H1 (cell line): ENCODE measurements around the gene LCN10. TPM values are rescaled to one million over a fixed set of nuclear protein-coding genes. Genes with fewer than 3 reads are reported as not detected.

Source experiments
- CTCF ChIA-PET: fragments of 300-600 bp; sonication (Branson Sonifier 250); formaldehyde crosslinking; loops from one replicate; lab custom pipeline; 2021; ENCODE audit not compliant: partially characterized antibody; lab: Charles Lee
- POLR2A ChIA-PET: fragments of 300-600 bp; sonication (Branson Sonifier 250); formaldehyde crosslinking; loops from one replicate; lab custom pipeline; 2021; ENCODE audit warnings: inconsistent platforms; ENCODE audit not compliant: partially characterized antibody; lab: Charles Lee
- DNase-seq, 2 experiments: peaks; one replicate each; pipeline versions ENCODE4 v3.0.0 to v3.0.0-alpha.2; 2010 to 2022; ENCODE audit warnings: low spot score in 2 of 2, low read depth in 1 of 2, mixed read lengths in 1 of 2
- FAIRE-seq: peaks from 2 replicates; lab custom pipeline; 2011; peaks lifted over from hg19 to GRCh38; lab: Jason Lieb, UNC
- H2AFZ ChIP-seq: 2 replicates; pipeline ENCODE4 v1.8.1; 2012; ENCODE audit warnings: low read length, inconsistent platforms
- H2AK5ac ChIP-seq: 2 replicates; pipeline ENCODE4 v1.6.1; 2013; ENCODE audit warnings: low read depth, low read length
- H2BK120ac ChIP-seq: replicated peaks from 2 replicates; pipeline ENCODE3; 2013; ENCODE audit warnings: low read depth, low read length, inconsistent platforms
- H2BK12ac ChIP-seq: 2 replicates; pipeline ENCODE4 v1.6.1; 2013; ENCODE audit warnings: low read depth, low read length
- H2BK15ac ChIP-seq: 2 replicates; pipeline ENCODE4 v1.6.1; 2013; ENCODE audit warnings: low read length
- H2BK20ac ChIP-seq: 2 replicates; pipeline ENCODE4 v1.6.1; 2013; ENCODE audit warnings: low read length
- H2BK5ac ChIP-seq: 2 replicates; pipeline ENCODE4 v1.6.1; 2013; ENCODE audit warnings: low read depth, low read length
- H3K14ac ChIP-seq: 2 replicates; pipeline ENCODE4 v1.6.1; 2013; ENCODE audit warnings: inconsistent platforms; ENCODE audit not compliant: insufficient read length
- H3K18ac ChIP-seq: 2 replicates; pipeline ENCODE4 v1.6.1; 2013; ENCODE audit warnings: low read length; ENCODE audit errors: extremely low read depth
- H3K23ac ChIP-seq: 2 replicates; pipeline ENCODE4 v1.6.1; 2013; ENCODE audit warnings: inconsistent platforms; ENCODE audit not compliant: insufficient read length
- H3K23me2 ChIP-seq: 2 replicates; pipeline ENCODE4 v1.6.1; 2013; ENCODE audit warnings: low read depth, low read length
- H3K27ac ChIP-seq: 2 replicates; pipeline ENCODE4 v1.6.1; 2011; ENCODE audit warnings: low read depth, low read length, inconsistent platforms
- H3K27me3 ChIP-seq, 4 experiments: replicated peaks in 1 of 4; 1 replicate in 1 of 4; 2 replicates in 3 of 4; pipeline versions ENCODE4 v1.6.1 to v1.8.1; 2011 to 2013; ENCODE audit warnings: low read length in 3 of 4, mild to moderate bottlenecking in 3 of 4, inconsistent platforms in 2 of 4, mixed read lengths in 2 of 4, moderate library complexity in 1 of 4; ENCODE audit not compliant: control insufficient read depth in 3 of 4, insufficient read depth in 3 of 4; ENCODE audit errors: extremely low read depth in 1 of 4
- H3K36me3 ChIP-seq, 4 experiments: 2 replicates each; pipeline versions ENCODE4 v1.6.1 to v1.8.1; 2011 to 2013; ENCODE audit warnings: mild to moderate bottlenecking in 4 of 4, low read length in 3 of 4, moderate library complexity in 2 of 4, control low read depth in 1 of 4, inconsistent platforms in 1 of 4; ENCODE audit not compliant: insufficient read depth in 4 of 4, control insufficient read depth in 2 of 4
- H3K4ac ChIP-seq: replicated peaks from 2 replicates; pipeline ENCODE3; 2013; ENCODE audit warnings: low read length, low read depth, mixed read lengths, inconsistent platforms; ENCODE audit not compliant: insufficient read length
- H3K4me1 ChIP-seq, 4 experiments: replicated peaks in 1 of 4; 1 replicate in 1 of 4; 2 replicates in 3 of 4; pipeline versions ENCODE4 v1.6.1 to v1.8.1; 2011 to 2013; ENCODE audit warnings: low read length in 3 of 4, inconsistent platforms in 2 of 4, mixed read lengths in 1 of 4; ENCODE audit not compliant: insufficient read depth in 4 of 4, control insufficient read depth in 3 of 4
- H3K4me2 ChIP-seq, 2 experiments: 2 replicates each; pipeline versions ENCODE4 v1.6.1 to v1.8.1; 2011 to 2013; ENCODE audit warnings: low read depth in 2 of 2, low read length in 2 of 2, control low read depth in 1 of 2, inconsistent platforms in 1 of 2, mild to moderate bottlenecking in 1 of 2; ENCODE audit not compliant: insufficient read depth in 1 of 2
- H3K4me3 ChIP-seq, 4 experiments: fragments of 200-600, 300-600 bp in 1 of 4; sonication (generic), shearing (Covaris generic), sonication (Bioruptor Twin) in 1 of 4; 2 replicates each; pipeline versions ENCODE4 v1.5.1 to v1.8.1; 2011 to 2016; ENCODE audit warnings: low read length in 4 of 4, low read depth in 3 of 4, control low read depth in 2 of 4, inconsistent platforms in 2 of 4, mild to moderate bottlenecking in 2 of 4, mixed read lengths in 1 of 4, moderate library complexity in 1 of 4; ENCODE audit not compliant: insufficient read depth in 2 of 4; ENCODE audit errors: extremely low read depth in 1 of 4
- H3K56ac ChIP-seq: replicated peaks from 2 replicates; pipeline ENCODE3; 2013; ENCODE audit warnings: low read depth, mild to moderate bottlenecking, mixed read lengths, low read length, inconsistent platforms; ENCODE audit not compliant: insufficient read length
- H3K79me1 ChIP-seq: 2 replicates; pipeline ENCODE4 v1.6.1; 2013; ENCODE audit warnings: low read depth, low read length, control low read depth
- H3K79me2 ChIP-seq, 2 experiments: 2 replicates each; pipeline versions ENCODE4 v1.6.1 to v1.8.1; 2012 to 2013; ENCODE audit warnings: low read length in 2 of 2, mild to moderate bottlenecking in 2 of 2, inconsistent platforms in 1 of 2; ENCODE audit not compliant: insufficient read depth in 2 of 2, control insufficient read depth in 1 of 2
- H3K9ac ChIP-seq, 4 experiments: replicated peaks in 1 of 4; 1 replicate in 1 of 4; 2 replicates in 3 of 4; pipeline versions ENCODE4 v1.6.1 to v1.8.1; 2011 to 2013; ENCODE audit warnings: low read depth in 3 of 4, low read length in 3 of 4, control low read depth in 2 of 4, mild to moderate bottlenecking in 2 of 4, moderate library complexity in 2 of 4, inconsistent platforms in 1 of 4; ENCODE audit errors: extremely low read depth in 1 of 4
- H3K9me3 ChIP-seq, 2 experiments: 2 replicates each; pipeline versions ENCODE4 v1.6.1 to v1.8.1; 2012 to 2013; ENCODE audit warnings: mild to moderate bottlenecking in 2 of 2, moderate library complexity in 2 of 2, control low read depth in 1 of 2, inconsistent platforms in 1 of 2, low read depth in 1 of 2, low read length in 1 of 2, mixed read lengths in 1 of 2; ENCODE audit not compliant: insufficient read depth in 2 of 2
- H4K20me1 ChIP-seq, 2 experiments: replicated peaks in 1 of 2; 2 replicates each; pipeline versions ENCODE3 to v1.8.1; 2011 to 2013; ENCODE audit warnings: inconsistent platforms in 2 of 2, low read length in 2 of 2, mild to moderate bottlenecking in 1 of 2; ENCODE audit not compliant: insufficient read depth in 2 of 2, control insufficient read depth in 1 of 2
- H4K5ac ChIP-seq: 2 replicates; pipeline ENCODE4 v1.6.1; 2013; ENCODE audit warnings: low read length, low read depth, mixed read lengths, inconsistent platforms; ENCODE audit not compliant: insufficient read length
- H4K8ac ChIP-seq: 2 replicates; pipeline ENCODE4 v1.8.0; 2013; ENCODE audit warnings: mild to moderate bottlenecking, moderate library complexity, low read length, inconsistent platforms; ENCODE audit not compliant: insufficient read depth; ENCODE audit errors: extremely low read depth
- H4K91ac ChIP-seq: replicated peaks from 2 replicates; pipeline ENCODE3; 2013; ENCODE audit warnings: low read length, mixed read lengths, inconsistent platforms; ENCODE audit not compliant: insufficient read length
- BACH1 ChIP-seq: IDR thresholded peaks from 2 replicates; pipeline ENCODE4 v1.6.1; 2012; ENCODE audit warnings: low read length, improper control_type of control experiment
- CBX8 ChIP-seq: fragments of 300-800, 300-1000 bp; sonication (generic); IDR thresholded peaks from 2 replicates; pipeline ENCODE4 v1.7.1; 2016; ENCODE audit warnings: low read depth, low read length, borderline replicate concordance
- SAP30 ChIP-seq: fragments of 300-600 bp; sonication (generic); IDR thresholded peaks from 2 replicates; pipeline ENCODE4 v1.7.1; 2012; ENCODE audit warnings: low read length, moderate library complexity, mild to moderate bottlenecking, inconsistent platforms; ENCODE audit not compliant: insufficient read depth, insufficient replicate concordance
- TAF7 ChIP-seq: optimal IDR thresholded peaks from 2 replicates; pipeline ENCODE3; 2011; ENCODE audit warnings: low read depth, mild to moderate bottlenecking, inconsistent platforms, low read length, moderate library complexity, borderline replicate concordance
- WGBS, 2 experiments: shearing (Covaris generic) in 1 of 2; methylation state at CpG; one replicate each; pipeline versions ENCODE4 v1.1.6 to v1.1.7; 2013 to 2015; ENCODE audit warnings: low lambda C conversion rate in 2 of 2, mixed read lengths in 2 of 2, inconsistent platforms in 1 of 2, low coverage in 1 of 2, missing lambda C conversion rate in 1 of 2; ENCODE audit not compliant: insufficient replicate concordance in 2 of 2, insufficient coverage in 1 of 2, insufficient read length in 1 of 2; ENCODE audit errors: extremely low coverage in 1 of 2, missing lambda C conversion rate in 1 of 2; 5-methylcytosine and 5-hydroxymethylcytosine counted together
- polyA plus RNA-seq, 7 experiments: library from polyadenylated mRNA; depleted of rRNA in 3 of 7; stranded (reverse) in 5 of 7; unstranded in 2 of 7; fragments of >200 nt in 5 of 7; fragments of 200-250 nt in 2 of 7; gene quantifications; 1 replicate in 5 of 7; 2 replicates in 1 of 7; 4 replicates in 1 of 7; pipeline versions ENCODE4 v1.2.1 to v1.2.3, GENCODE V29; 2011 to 2013; ENCODE audit warnings: missing spikeins in 2 of 7, mixed read lengths in 2 of 7
- total RNA-seq: library from RNA; stranded (reverse); fragmentation: NEBNext Ultra II Directional; extraction: Animal tissue kit (Norgen Biotek cat#: 25700); gene quantifications from 2 replicates; pipeline ENCODE4 v1.2.1, GENCODE V29; 2021

Gene LCN10
- total and polyA plus RNA-seq, 2 of the 8 experiments (the other 6 are each of a cell fraction or from before 2014, with no cell fraction given) = 2.6 to 2.8 TPM

DNA sequence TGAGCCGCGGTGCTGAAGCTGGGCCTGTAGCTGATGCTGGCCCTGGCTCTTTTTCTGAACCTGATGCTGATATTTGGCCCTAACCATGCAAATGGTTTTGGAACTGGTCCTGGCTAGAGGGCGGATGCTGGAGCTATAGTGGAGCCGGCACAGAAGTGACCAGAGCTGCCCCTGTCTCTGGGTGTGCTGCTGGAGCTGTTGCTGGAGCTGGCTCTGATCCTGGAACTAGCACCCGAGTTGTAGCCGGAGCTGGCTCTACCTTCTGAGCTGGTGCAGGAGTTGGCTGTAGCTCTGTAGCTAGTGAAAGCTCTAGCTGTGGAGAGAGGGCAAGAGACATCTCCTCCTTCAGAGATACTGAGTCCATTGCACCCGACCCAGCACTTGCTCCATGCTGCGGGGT lies 12.8 kb downstream of the LCN10 start:
- Histone ChIP-seq H4K8ac (peak overlapping the region; percentile 36; the same call in 1 of the 2 replicates), H2AFZ (no peak overlapping the region), H2BK5ac (no peak overlapping the region), H2BK15ac (no peak overlapping the region), H3K4ac (no peak overlapping the region), H3K27me3 (peaks cover 0 to 9% (median 5%) of the 10 kb centered on the region in 4 experiments; a peak in 5 of 7 replicates), H3K23ac (no peak overlapping the region), H3K14ac (no peak overlapping the region), H3K27ac (no peak overlapping the region), H3K4me2 (no peak overlapping the region; a peak in 1 of 4 replicates), H4K91ac (no peak overlapping the region), H2BK20ac (no peak overlapping the region), H3K56ac (no peak overlapping the region), H3K4me1 (peaks cover 3 to 16% (median 5%) of the 10 kb centered on the region in 4 experiments), H4K5ac (no peak overlapping the region), H3K18ac (no peak overlapping the region), H2BK120ac (no peak overlapping the region), H3K79me1 (peaks cover 11% of the 10 kb centered on the region; the same call in 1 of the 2 replicates), H3K79me2 (peaks cover 8 to 36% of the 10 kb centered on the region in 2 experiments), H3K4me3 (no peak overlapping the region), H4K20me1 (peaks cover 19 to 24% of the 10 kb centered on the region in 2 experiments), H3K23me2 (peaks cover 13% of the 10 kb centered on the region; the same call in 1 of the 2 replicates), H2BK12ac (no peak overlapping the region), H3K9me3 (no peaks in the 10 kb centered on the region), H2AK5ac (no peak overlapping the region), H3K36me3 (peaks cover 9 to 18% (median 16%) of the 10 kb centered on the region in 4 experiments), H3K9ac (no peak overlapping the region)
- ChIA-PET POLR2A (interaction anchor here (1.0 to 14.1 kb wide), 8 partner anchors 8 to 406 kb away, joined by 3 to 223 read pairs (median 6); partner anchors contain the start of genes AGPAT2, DIPK1B, LCN10 and LCN6), CTCF (interaction anchor here (0.6 to 6.8 kb wide), 9 partner anchors 9 to 338 kb away, joined by 3 to 62 read pairs (median 6); partner anchors contain the start of genes LCN10 and LCN8)
- TF ChIP-seq CBX8 (no peak), TAF7 (no peak), SAP30 (no peak), BACH1 (no peak)
- no peak for FAIRE-seq
- 89% methylated on average over 8 of the region's 8 CpGs; no CpG with 5 or more reads in 1 of the 2 experiments for whole genome bisulfite sequencing, 2 experiments
- no peak for DNase-seq
